Stimulated activated naive CD8-positive, alpha-beta T cell treated with anti-CD3 and anti-CD28 coated beads, Interleukin-15, Interleukin-2, amounts not matched to agents 100 ng/mL and 50 ng/mL, for 24 hours (primary cell): ENCODE measurements around the gene RASSF6.
"Not testable (repeated sequence)": the region's sequence is repeated elsewhere in the genome, so short reads cannot be mapped to it uniquely, and the experiment has no call there.

Source experiments
- H3K27ac Mint-ChIP-seq: one replicate; pipeline ENCODE4 v1.8.0; 2021; ENCODE audit warnings: mild to moderate bottlenecking, mixed read lengths
- H3K27me3 Mint-ChIP-seq: one replicate; pipeline ENCODE4 v1.8.0; 2021; ENCODE audit warnings: mixed read lengths
- H3K36me3 Mint-ChIP-seq: one replicate; pipeline ENCODE4 v1.8.0; 2021; ENCODE audit warnings: low read depth, mixed read lengths
- H3K4me1 Mint-ChIP-seq: one replicate; pipeline ENCODE4 v1.8.0; 2021; ENCODE audit warnings: low read depth, mixed read lengths
- H3K4me3 Mint-ChIP-seq: one replicate; pipeline ENCODE4 v1.8.0; 2021; ENCODE audit warnings: mild to moderate bottlenecking, mixed read lengths
- H3K9me3 Mint-ChIP-seq: one replicate; pipeline ENCODE4 v1.8.0; 2021; ENCODE audit warnings: mixed read lengths

Gene RASSF6

GRCh38 chr4:73628834-73629233 lies 8.6 kb upstream of the RASSF6 start:
- not testable (repeated sequence) for H3K27ac Mint-ChIP-seq, H3K9me3 Mint-ChIP-seq, H3K4me3 Mint-ChIP-seq, H3K36me3 Mint-ChIP-seq, H3K4me1 Mint-ChIP-seq
- H3K27me3 Mint-ChIP-seq, result peaks cover 14% of the 10 kb centered on the region

GRCh38 chr4:73621357-73621756 lies 1.1 kb upstream of the RASSF6 start:
- Mint-ChIP-seq H3K4me1 (peaks cover 6% of the 10 kb centered on the region), H3K36me3 (no peaks in the 10 kb centered on the region), H3K4me3 (no peak overlapping the region), H3K27ac (no peak overlapping the region), H3K9me3 (no peaks in the 10 kb centered on the region), H3K27me3 (peaks cover 11% of the 10 kb centered on the region)

GRCh38 chr4:73619346-73619745 lies 890 bp downstream of the RASSF6 start:
- H3K27me3 Mint-ChIP-seq, result peaks cover 11% of the 10 kb centered on the region
- H3K4me3 Mint-ChIP-seq, result no peak overlapping the region
- no peak overlapping the region for H3K27ac Mint-ChIP-seq
- H3K4me1 Mint-ChIP-seq, result peaks cover 6% of the 10 kb centered on the region
- H3K36me3 Mint-ChIP-seq, result no peaks in the 10 kb centered on the region
- H3K9me3 Mint-ChIP-seq, result no peaks in the 10 kb centered on the region

GRCh38 chr4:73617256-73617655 lies 3.0 kb downstream of the RASSF6 start:
- no peak overlapping the region for H3K27ac Mint-ChIP-seq
- H3K4me3 Mint-ChIP-seq, result no peak overlapping the region
- H3K9me3 Mint-ChIP-seq, result no peaks in the 10 kb centered on the region
- H3K27me3 Mint-ChIP-seq, result peaks cover 16% of the 10 kb centered on the region
- peaks cover 6% of the 10 kb centered on the region for H3K4me1 Mint-ChIP-seq
- H3K36me3 Mint-ChIP-seq, result no peaks in the 10 kb centered on the region

GRCh38 chr4:73615613-73616012 lies 4.6 kb downstream of the RASSF6 start:
- Mint-ChIP-seq H3K4me3 (no peak overlapping the region), H3K9me3 (no peaks in the 10 kb centered on the region), H3K27ac (no peak overlapping the region), H3K27me3 (peaks cover 13% of the 10 kb centered on the region), H3K4me1 (peaks cover 3% of the 10 kb centered on the region), H3K36me3 (no peaks in the 10 kb centered on the region)

- Mint-ChIP-seq H3K9me3 (no peaks in the 10 kb centered on the region), H3K27me3 (peaks cover 15% of the 10 kb centered on the region), H3K4me1 (no peaks in the 10 kb centered on the region), H3K36me3 (no peaks in the 10 kb centered on the region), H3K4me3 (no peak overlapping the region), H3K27ac (no peak overlapping the region)
Measured at GRCh38 chr4:73614311-73614867, 5.8 kb downstream of the RASSF6 start.

GRCh38 chr4:73613130-73613529 lies 7.1 kb downstream of the RASSF6 start:
- no peaks in the 10 kb centered on the region for H3K9me3 Mint-ChIP-seq
- no peak overlapping the region for H3K4me3 Mint-ChIP-seq
- no peaks in the 10 kb centered on the region for H3K36me3 Mint-ChIP-seq
- no peak overlapping the region for H3K27ac Mint-ChIP-seq
- H3K4me1 Mint-ChIP-seq, result no peaks in the 10 kb centered on the region
- H3K27me3 Mint-ChIP-seq, result peaks cover 12% of the 10 kb centered on the region

GRCh38 chr4:73612032-73612431 lies 8.2 kb downstream of the RASSF6 start:
- no peaks in the 10 kb centered on the region for H3K4me1 Mint-ChIP-seq
- no peaks in the 10 kb centered on the region for H3K9me3 Mint-ChIP-seq
- peaks cover 12% of the 10 kb centered on the region for H3K27me3 Mint-ChIP-seq
- H3K27ac Mint-ChIP-seq, result no peak overlapping the region
- H3K4me3 Mint-ChIP-seq, result no peak overlapping the region
- no peaks in the 10 kb centered on the region for H3K36me3 Mint-ChIP-seq

GRCh38 chr4:73609706-73610105 lies 10.5 kb downstream of the RASSF6 start:
- peaks cover 12% of the 10 kb centered on the region for H3K27me3 Mint-ChIP-seq
- H3K4me1 Mint-ChIP-seq, result peaks cover 12% of the 10 kb centered on the region
- H3K9me3 Mint-ChIP-seq, result no peaks in the 10 kb centered on the region
- no peak overlapping the region for H3K27ac Mint-ChIP-seq
- H3K36me3 Mint-ChIP-seq, result no peaks in the 10 kb centered on the region
- no peak overlapping the region for H3K4me3 Mint-ChIP-seq

GRCh38 chr4:73608689-73609594 lies 11.3 kb downstream of the RASSF6 start:
- Mint-ChIP-seq H3K27me3 (peaks cover 10% of the 10 kb centered on the region), H3K9me3 (no peaks in the 10 kb centered on the region), H3K36me3 (no peaks in the 10 kb centered on the region), H3K27ac (no peak overlapping the region), H3K4me3 (no peak overlapping the region), H3K4me1 (peaks cover 12% of the 10 kb centered on the region)

- no peak overlapping the region for H3K4me3 Mint-ChIP-seq
- no peaks in the 10 kb centered on the region for H3K9me3 Mint-ChIP-seq
- H3K36me3 Mint-ChIP-seq, result no peaks in the 10 kb centered on the region
- H3K27ac Mint-ChIP-seq, result no peak overlapping the region
- H3K27me3 Mint-ChIP-seq, result peaks cover 4% of the 10 kb centered on the region
- H3K4me1 Mint-ChIP-seq, result peaks cover 12% of the 10 kb centered on the region
Measured at GRCh38 chr4:73607375-73608033, 12.7 kb downstream of the RASSF6 start.

- no peaks in the 10 kb centered on the region for H3K36me3 Mint-ChIP-seq
- H3K9me3 Mint-ChIP-seq, result no peaks in the 10 kb centered on the region
- H3K27me3 Mint-ChIP-seq, result peaks cover 4% of the 10 kb centered on the region
- H3K4me3 Mint-ChIP-seq, result no peak overlapping the region
- H3K27ac Mint-ChIP-seq, result no peak overlapping the region
- peaks cover 12% of the 10 kb centered on the region for H3K4me1 Mint-ChIP-seq
Measured at GRCh38 chr4:73606465-73606974, 13.7 kb downstream of the RASSF6 start.

- Mint-ChIP-seq H3K4me1 (peaks cover 12% of the 10 kb centered on the region), H3K4me3 (no peak overlapping the region), H3K27ac (no peak overlapping the region), H3K27me3 (no peaks in the 10 kb centered on the region), H3K36me3 (no peaks in the 10 kb centered on the region), H3K9me3 (no peaks in the 10 kb centered on the region)
Measured at GRCh38 chr4:73603854-73604584, 16.2 kb downstream of the RASSF6 start.

- Mint-ChIP-seq H3K36me3 (no peaks in the 10 kb centered on the region), H3K9me3 (no peaks in the 10 kb centered on the region), H3K4me1 (peaks cover 12% of the 10 kb centered on the region), H3K27me3 (no peaks in the 10 kb centered on the region), H3K27ac (no peak overlapping the region), H3K4me3 (no peak overlapping the region)
Measured at GRCh38 chr4:73603271-73603710, 16.9 kb downstream of the RASSF6 start.
